HG02840 (cell line): ENCODE results near the gene VILL.
"Not testable (repeated sequence)": the region's sequence is repeated elsewhere in the genome, so short reads cannot be mapped to it uniquely, and the experiment has no call there.

Source experiments
- ATAC-seq: cut with Tn5 transposase; IDR thresholded peaks from one replicate; pipeline ENCODE4 v1.9.1; 2021; ENCODE audit warnings: mild to moderate bottlenecking, moderate library complexity, moderate number of reproducible peaks; ENCODE audit not compliant: unreplicated experiment, low FRiP score

Gene VILL

GRCh38 chr3:37963016-37963415 is 27.6 kb upstream of the VILL start:
- no peak for ATAC-seq

- no peak for ATAC-seq
These were observed 27.0 kb upstream of the VILL start for GRCh38 chr3:37963635-37964034.

- ATAC-seq: no peak
These were observed 26.4 kb upstream of the VILL start for GRCh38 chr3:37964146-37964545.

GRCh38 chr3:37964716-37965115 is 25.9 kb upstream of the VILL start:
- no peak for ATAC-seq

- ATAC-seq: no peak
These were observed 23.2 kb upstream of the VILL start for GRCh38 chr3:37967260-37967881.

- ATAC-seq: no peak
These were observed 22.4 kb upstream of the VILL start for GRCh38 chr3:37968199-37968598.

- no peak for ATAC-seq
These were observed 21.6 kb upstream of the VILL start for GRCh38 chr3:37968813-37969595.

- no peak for ATAC-seq
These were observed 20.9 kb upstream of the VILL start for GRCh38 chr3:37969596-37970100.

- no peak for ATAC-seq
These were observed 19.8 kb upstream of the VILL start for GRCh38 chr3:37970802-37971201.

GRCh38 chr3:37971467-37971866 is 19.1 kb upstream of the VILL start:
- no peak for ATAC-seq

- not testable (repeated sequence) for ATAC-seq
These were observed 18.5 kb upstream of the VILL start for GRCh38 chr3:37972056-37972455.

- ATAC-seq: no peak
These were observed 17.1 kb upstream of the VILL start for GRCh38 chr3:37973246-37974054.

- ATAC-seq: peak; percentile 60
These were observed 16.2 kb upstream of the VILL start for GRCh38 chr3:37974121-37975083.

- no peak for ATAC-seq
These were observed 10.8 kb upstream of the VILL start for GRCh38 chr3:37979541-37980461.

GRCh38 chr3:37980462-37981347 is 9.9 kb upstream of the VILL start:
- ATAC-seq: no peak

GRCh38 chr3:37981348-37981664 is 9.3 kb upstream of the VILL start:
- no peak for ATAC-seq

GRCh38 chr3:37982331-37982730 is 8.3 kb upstream of the VILL start:
- no peak for ATAC-seq

GRCh38 chr3:37984051-37984450 is 6.5 kb upstream of the VILL start:
- ATAC-seq: no peak
